ENCODE results near the gene CCDC86.

GRCh38 chr11:60874421-60875365 is 32.8 kb downstream of the CCDC86 start:
- TF ChIP-seq CTCF (IDR thresholded peaks at IDR 0.05) (no peak), POLR2A (IDR thresholded peaks at IDR 0.05) (no peak)

Measured in uterus (tissue), 2 donors.